Spleen (tissue), 11 donors: ENCODE measurements around the gene MYPOP. TPM values are rescaled to one million over a fixed set of nuclear protein-coding genes. Genes with fewer than 3 reads are reported as not detected.

Experiments
- DNase-seq: peaks from one replicate; pipeline ENCODE4 v3.0.0-alpha.2; 2020
- H3K27ac ChIP-seq, 8 donors: fragments of 200-600 bp; sonication (generic) in 7 of 8; 1 replicate in 4 of 8; 2 replicates in 4 of 8; pipeline versions ENCODE4 v1.5.0 to v1.8.0; 2016 to 2021; ENCODE audit warnings: inconsistent platforms in 4 of 8, mild to moderate bottlenecking in 4 of 8, moderate library complexity in 1 of 8
- H3K27me3 ChIP-seq, 7 donors: fragments of 200-600 bp; sonication (generic) in 6 of 7; replicated peaks in 1 of 7; 1 replicate in 4 of 7; 2 replicates in 3 of 7; pipeline versions ENCODE4 v1.5.0 to v1.8.0; 2016 to 2021; ENCODE audit warnings: inconsistent platforms in 3 of 7, mild to moderate bottlenecking in 1 of 7
- H3K36me3 ChIP-seq, 6 donors: fragments of 200-600 bp; sonication (generic) in 5 of 6; 1 replicate in 4 of 6; 2 replicates in 2 of 6; pipeline versions ENCODE4 v1.5.0 to v1.8.0; 2016 to 2021; ENCODE audit warnings: inconsistent platforms in 2 of 6
- H3K4me1 ChIP-seq, 6 donors: fragments of 200-600 bp; sonication (generic) in 5 of 6; 1 replicate in 3 of 6; 2 replicates in 3 of 6; pipeline versions ENCODE4 v1.5.0 to v1.8.0; 2016 to 2021; ENCODE audit warnings: inconsistent platforms in 3 of 6
- H3K4me3 ChIP-seq, 8 donors: fragments of 200-600 bp; sonication (generic) in 7 of 8; 1 replicate in 4 of 8; 2 replicates in 4 of 8; pipeline versions ENCODE4 v1.5.0 to v1.8.0; 2016 to 2021; ENCODE audit warnings: inconsistent platforms in 4 of 8, mild to moderate bottlenecking in 4 of 8, moderate library complexity in 2 of 8
- H3K9me3 ChIP-seq, 8 donors: fragments of 200-600 bp; sonication (generic) in 7 of 8; 1 replicate in 4 of 8; 2 replicates in 4 of 8; pipeline versions ENCODE4 v1.5.0 to v1.8.0; 2016 to 2021; ENCODE audit warnings: inconsistent platforms in 4 of 8
- CTCF ChIP-seq, 11 experiments: fragments of 200-600 bp in 7 of 11; fragments of 450-650 bp in 4 of 11; sonication (generic) in 4 of 11; IDR thresholded peaks in 8 of 11; conservative IDR thresholded peaks in 3 of 11; 1 replicate in 7 of 11; 2 replicates in 4 of 11; pipeline versions ENCODE4 v1.4.0 to v1.8.0; 2016 to 2021; ENCODE audit warnings: antibody characterized with exemption in 11 of 11, inconsistent platforms in 4 of 11, mild to moderate bottlenecking in 1 of 11
- POLR2A ChIP-seq, 3 donors: fragments of 450-650 bp; IDR thresholded peaks; one replicate each; pipeline ENCODE4 v1.5.1; 2017; ENCODE audit warnings: antibody characterized with exemption in 3 of 3, mild to moderate bottlenecking in 1 of 3
- POLR2AphosphoS5 ChIP-seq, 3 donors: sonication (generic); formaldehyde crosslinking; IDR thresholded peaks; one replicate each; pipeline ENCODE4 v1.5.1; 2017; ENCODE audit warnings: antibody characterized with exemption in 3 of 3
- WGBS, 5 donors: extraction: QIAGEN DNeasy Blood & Tissue Kit in 3 of 5; methylation state at CpG; one replicate each; pipeline versions ENCODE4 v1.1.5 to v1.1.7; 2013 to 2018; 5-methylcytosine and 5-hydroxymethylcytosine counted together
- intact Hi-C: fragments of 100-400 bp; cut with DNase I; formaldehyde crosslinking; loops from one replicate; pipeline ENCODE4 v1.15.0; 2023; ENCODE audit warnings: low total_unique reads
- polyA plus RNA-seq, 3 donors: library from polyadenylated mRNA; stranded (reverse); fragments of 200-250 nt; gene quantifications; one replicate each; pipeline ENCODE4 v1.2.1, GENCODE V29; 2013
- total RNA-seq, 7 donors: library from RNA; depleted of rRNA in 3 of 7; stranded (reverse); fragments of >200 nt in 3 of 7; fragmentation: NEBNext Ultra II Directional in 4 of 7; extraction: Animal tissue kit (Norgen Biotek cat#: 25700) in 4 of 7; gene quantifications; one replicate each; pipeline versions ENCODE4 v1.1.0 to v1.2.1, GENCODE V29; 2016 to 2021
- donor health status: healthy with polysubstance abuse.
- donor health status: DM: no; HTN: no; CAD: no; lungs with moderate emphysema.
- donor health status: DM: no; HTN: no; CAD: no.
- donor health status: Bipolar disorder and iron deficiency.
- donor health status: healthy.
- donor health status: DM: no; HTN: no; CAD: no.
- donor health status: DM: yes; HTN: yes; CAD: no.

The MYPOP gene
- total and polyA plus RNA-seq, 10 donors = 5.1 to 13.2 (median 9.5) TPM

- WGBS, 5 donors = 67 to 80% (median 76%) methylated on average over 9 of the region's 9 CpGs
- intact Hi-C loops = no loop called here
Observed at GRCh38 chr19:45933759-45934158, 31.3 kb upstream of the MYPOP start.

GRCh38 chr19:45931055-45931454 lies 28.6 kb upstream of the MYPOP start:
- peak; percentile 27 for DNase-seq
- no peak overlapping the region for H3K4me3 ChIP-seq
- H3K27ac ChIP-seq = no peak overlapping the region
- H3K36me3 ChIP-seq = no peaks in the 10 kb centered on the region
- no peak for TF ChIP-seq CTCF (IDR thresholded peaks at IDR 0.05 in 8 of 11, conservative IDR thresholded peaks at IDR 0.05 in 3 of 11)
- no peak for TF ChIP-seq POLR2AphosphoS5 (IDR thresholded peaks at IDR 0.05)
- no peak for TF ChIP-seq POLR2A (IDR thresholded peaks at IDR 0.05)
- peaks cover 4 to 11% (median 8%) of the 10 kb centered on the region in 6 donors for H3K4me1 ChIP-seq
- no peaks in the 10 kb centered on the region for H3K9me3 ChIP-seq
- H3K27me3 ChIP-seq = peaks cover 0 to 64% (median 3%) of the 10 kb centered on the region in 7 donors
- 59 to 70% (median 63%) methylated on average over 3 of the region's 3 CpGs for WGBS, 5 donors
- intact Hi-C loops = no loop called here

More at GRCh38 chr19:45933759-45934158, 31.3 kb upstream of the MYPOP start:
- H3K27me3 ChIP-seq = peaks cover 0 to 90% (median 3%) of the 10 kb centered on the region in 7 donors
- TF ChIP-seq CTCF (IDR thresholded peaks at IDR 0.05 in 8 of 11, conservative IDR thresholded peaks at IDR 0.05 in 3 of 11) (no peak), POLR2A (IDR thresholded peaks at IDR 0.05) (no peak), POLR2AphosphoS5 (IDR thresholded peaks at IDR 0.05) (no peak)
- H3K27ac ChIP-seq = no peak overlapping the region
- peaks cover 0 to 2% (median 0%) of the 10 kb centered on the region in 8 donors for H3K9me3 ChIP-seq
- no peak overlapping the region for H3K4me3 ChIP-seq
- peak; percentile 38 for DNase-seq
- no peaks in the 10 kb centered on the region for H3K4me1 ChIP-seq
- H3K36me3 ChIP-seq = no peaks in the 10 kb centered on the region

GRCh38 chr19:45929247-45929646 lies 26.8 kb upstream of the MYPOP start:
- WGBS, 5 donors = 79 to 90% (median 87%) methylated on average over 2 of the region's 2 CpGs
- Histone ChIP-seq H3K36me3 (no peaks in the 10 kb centered on the region), H3K27me3 (peaks cover 0 to 46% (median 0%) of the 10 kb centered on the region in 7 donors), H3K4me3 (no peak overlapping the region), H3K9me3 (no peaks in the 10 kb centered on the region), H3K4me1 (peaks cover 4 to 11% (median 8%) of the 10 kb centered on the region in 6 donors), H3K27ac (no peak overlapping the region)
- peak; percentile 10 for DNase-seq
- intact Hi-C loops = loop anchor here (10.0 kb wide), 1 partner anchor 86 kb away; no protein-coding TSS in a partner anchor
- TF ChIP-seq POLR2AphosphoS5 (IDR thresholded peaks at IDR 0.05) (no peak), CTCF (IDR thresholded peaks at IDR 0.05 in 8 of 11, conservative IDR thresholded peaks at IDR 0.05 in 3 of 11) (no peak), POLR2A (IDR thresholded peaks at IDR 0.05) (no peak)

- H3K27ac ChIP-seq = no peak overlapping the region
- peaks cover 0 to 31% (median 0%) of the 10 kb centered on the region in 7 donors for H3K27me3 ChIP-seq
- WGBS, 5 donors = 9 to 11% (median 10%) methylated on average over 33 of the region's 33 CpGs
- H3K4me1 ChIP-seq = peaks cover 4 to 11% (median 8%) of the 10 kb centered on the region in 6 donors
- peak; percentile 93 for DNase-seq
- peak overlapping the region in 1 of 8 donors; percentile 26 for H3K4me3 ChIP-seq
- peak; percentile 58 to 74 (median 74) for TF ChIP-seq POLR2AphosphoS5 (IDR thresholded peaks at IDR 0.05)
- peak in 5 of 11 experiments; percentile 7 to 22 (median 7) for TF ChIP-seq CTCF (IDR thresholded peaks at IDR 0.05 in 8 of 11, conservative IDR thresholded peaks at IDR 0.05 in 3 of 11)
- TF ChIP-seq POLR2A (IDR thresholded peaks at IDR 0.05) = no peak
- intact Hi-C loops = loop anchor here (10.0 kb wide), 1 partner anchor 87 kb away; no protein-coding TSS in a partner anchor
- H3K36me3 ChIP-seq = no peaks in the 10 kb centered on the region
- no peaks in the 10 kb centered on the region for H3K9me3 ChIP-seq
Observed at GRCh38 chr19:45927565-45928261, 25.3 kb upstream of the MYPOP start.
